GM18867 (cell line): ENCODE data around the gene CECR2.

Experiments used
- ATAC-seq: cut with Tn5 transposase; IDR thresholded peaks from one replicate; pipeline ENCODE4 v1.9.1; 2021; ENCODE audit warnings: mild to moderate bottlenecking, moderate library complexity; ENCODE audit not compliant: unreplicated experiment

CECR2 gene

GRCh38 chr22:17369439-17370025, at the start of gene CECR2:
Gene CECR2, plus strand, starts transcription at chr22:17369460. Its CDS starts 324 bp downstream, at chr22:17369784.
- no peak for ATAC-seq

DNA sequence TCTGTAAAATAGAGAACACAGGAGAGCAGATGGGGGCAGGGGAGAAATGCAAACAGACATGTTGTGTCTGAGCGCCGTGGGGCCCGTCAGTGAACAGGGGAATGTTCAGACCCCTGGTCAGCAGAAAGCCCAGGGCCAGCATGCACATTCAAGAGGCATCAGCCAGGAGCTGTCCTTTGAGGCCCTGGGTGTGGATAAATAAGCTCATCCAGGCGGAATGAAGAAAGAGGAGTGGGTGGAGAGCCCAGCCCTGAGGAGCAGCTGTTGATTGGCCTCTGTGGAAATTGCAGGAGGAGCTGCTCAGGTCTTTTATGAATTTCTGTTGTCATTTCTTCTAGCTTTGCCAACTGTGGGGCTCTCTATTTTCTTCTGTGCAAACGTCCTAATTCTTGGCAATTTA, 49.7 kb upstream of the CECR2 start:
- no peak for ATAC-seq

- ATAC-seq = no peak
These were observed 46.7 kb upstream of the CECR2 start for GRCh38 chr22:17322511-17322910.

DNA sequence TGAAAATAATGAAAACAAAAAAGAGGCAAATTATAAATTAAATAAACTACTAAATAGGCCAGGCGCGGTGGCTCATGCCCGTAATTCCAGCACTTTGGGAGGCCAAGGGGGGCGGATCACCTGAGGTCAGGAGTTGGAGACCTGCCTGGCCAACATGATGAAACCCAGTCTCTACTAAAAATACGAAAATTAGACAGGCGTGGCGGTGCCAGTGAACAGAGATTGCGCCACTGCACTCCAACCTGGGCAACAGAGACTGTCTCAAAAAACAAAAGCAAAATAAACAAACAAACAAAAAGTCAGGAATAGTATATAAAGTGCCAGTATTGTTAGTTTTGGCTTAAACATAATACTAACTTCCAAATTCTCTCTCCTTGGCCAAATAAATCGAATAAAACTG, 37.6 kb upstream of the CECR2 start:
- ATAC-seq = no peak

- ATAC-seq = no peak
These were observed 37.0 kb upstream of the CECR2 start for GRCh38 chr22:17332109-17332800.

GRCh38 chr22:17334059-17334458, 35.2 kb upstream of the CECR2 start:
- no peak for ATAC-seq

- no peak for ATAC-seq
These were observed 34.3 kb upstream of the CECR2 start for GRCh38 chr22:17334983-17335382.

DNA sequence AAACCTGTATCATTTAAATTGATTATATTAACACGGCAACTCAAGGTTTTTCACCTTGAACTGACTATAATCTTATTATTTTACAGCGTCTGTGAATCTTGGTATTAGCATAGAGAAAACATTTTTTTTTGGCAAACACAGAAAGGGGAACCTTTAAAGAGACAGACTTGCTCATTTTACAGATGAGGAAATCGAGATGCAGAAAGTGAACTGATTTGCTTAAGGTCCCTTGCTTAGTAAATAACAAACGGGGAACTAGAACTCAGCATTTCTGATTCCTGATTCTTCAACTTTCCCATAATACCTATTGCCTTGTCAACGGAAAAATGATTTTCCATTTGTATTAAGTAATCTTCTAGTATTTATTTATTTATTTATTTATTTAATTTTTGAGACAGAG, 33.2 kb upstream of the CECR2 start:
- ATAC-seq = no peak

- no peak for ATAC-seq
These were observed 31.6 kb upstream of the CECR2 start for GRCh38 chr22:17337639-17338038.

DNA sequence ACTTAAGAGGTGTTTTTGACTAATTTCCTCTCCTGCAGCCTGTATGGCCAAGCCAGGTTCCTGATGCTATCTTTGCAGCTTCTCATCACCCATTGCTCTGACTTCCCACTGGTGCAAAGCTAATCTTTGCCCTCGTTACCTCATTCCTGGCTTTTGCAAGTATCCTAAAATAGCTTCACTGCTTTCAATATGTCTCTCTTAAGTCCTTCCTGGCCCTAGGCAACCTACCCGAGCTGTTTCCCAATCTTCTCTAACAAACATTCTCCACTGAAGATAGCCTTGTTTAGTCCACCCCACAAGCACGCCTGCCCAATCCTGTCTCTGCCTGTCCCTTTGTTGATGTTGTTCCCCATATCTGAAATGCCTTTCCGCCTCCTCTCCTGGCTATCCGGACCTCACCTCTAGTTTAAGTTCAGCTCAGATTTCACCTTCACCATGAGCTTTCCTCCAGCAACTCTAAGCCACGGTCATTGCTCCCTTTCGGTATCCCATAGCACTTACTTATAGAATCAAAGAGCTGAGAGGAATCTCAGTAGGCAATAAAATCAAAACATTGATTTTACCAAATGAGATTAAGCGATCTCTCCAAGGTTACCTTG, 30.1 kb upstream of the CECR2 start:
- no peak for ATAC-seq

DNA sequence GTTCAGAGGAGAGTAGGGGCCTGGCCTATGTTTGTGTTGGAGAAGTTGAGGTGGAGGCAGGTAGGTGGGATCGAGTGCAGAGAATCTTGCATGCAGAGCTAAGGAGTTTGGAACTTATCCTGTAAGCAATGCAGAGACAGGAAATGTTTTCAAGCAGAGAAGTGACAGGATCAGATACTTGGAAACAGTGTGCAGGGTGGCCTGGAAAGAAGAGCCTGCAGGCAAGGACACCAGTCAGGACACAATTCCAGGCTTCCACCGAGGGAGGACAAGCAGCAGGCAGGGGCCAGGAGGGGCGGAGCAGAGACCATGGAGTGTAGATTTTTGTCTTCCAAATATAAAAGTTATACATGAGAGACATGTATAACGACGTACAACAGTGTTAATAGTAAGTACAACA, 26.9 kb upstream of the CECR2 start:
- no peak for ATAC-seq

- ATAC-seq = no peak
These were observed 25.5 kb upstream of the CECR2 start for GRCh38 chr22:17343766-17344165.

DNA sequence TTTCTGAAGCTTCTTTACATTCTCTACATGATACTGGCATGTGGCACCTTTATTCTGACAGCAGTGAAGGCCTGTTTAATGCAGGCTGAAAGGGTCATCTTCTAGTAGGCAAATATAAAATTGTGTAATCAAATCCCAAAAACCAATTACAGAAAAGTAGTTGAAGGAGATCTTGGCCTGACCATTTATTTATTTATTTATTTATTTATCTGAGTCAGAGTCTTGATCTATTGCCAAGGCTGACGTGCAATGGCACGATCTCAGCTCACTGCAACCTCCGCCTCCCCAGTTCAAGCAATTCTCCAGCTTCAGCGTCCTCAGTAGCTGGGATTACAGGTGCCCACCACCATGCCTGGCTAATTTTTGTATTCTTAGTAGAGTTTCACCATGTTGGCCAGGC, 22.7 kb upstream of the CECR2 start:
- ATAC-seq = no peak

GRCh38 chr22:17347724-17348123, 21.5 kb upstream of the CECR2 start:
- no peak for ATAC-seq

- no peak for ATAC-seq
These were observed 20.7 kb upstream of the CECR2 start for GRCh38 chr22:17348464-17349103.

DNA sequence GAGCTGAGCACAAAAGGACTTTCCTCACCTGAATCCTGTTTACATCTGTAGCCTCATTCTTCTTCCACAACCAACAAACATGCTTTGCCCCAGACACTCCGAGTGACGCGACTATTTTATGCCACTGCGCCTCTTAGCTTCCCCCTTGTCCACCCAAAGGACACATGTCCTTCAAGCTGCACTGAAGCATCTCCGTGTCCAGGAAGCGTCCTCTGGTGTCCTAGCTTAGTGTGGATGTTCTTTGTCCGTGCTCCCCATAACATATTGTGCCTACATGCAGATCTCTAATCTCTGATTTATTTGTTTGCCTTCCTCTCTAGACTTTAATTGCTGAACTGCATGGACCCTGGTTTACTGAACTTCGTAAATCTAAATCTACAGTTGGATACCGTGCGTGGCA, 20.1 kb upstream of the CECR2 start:
- ATAC-seq = no peak

DNA sequence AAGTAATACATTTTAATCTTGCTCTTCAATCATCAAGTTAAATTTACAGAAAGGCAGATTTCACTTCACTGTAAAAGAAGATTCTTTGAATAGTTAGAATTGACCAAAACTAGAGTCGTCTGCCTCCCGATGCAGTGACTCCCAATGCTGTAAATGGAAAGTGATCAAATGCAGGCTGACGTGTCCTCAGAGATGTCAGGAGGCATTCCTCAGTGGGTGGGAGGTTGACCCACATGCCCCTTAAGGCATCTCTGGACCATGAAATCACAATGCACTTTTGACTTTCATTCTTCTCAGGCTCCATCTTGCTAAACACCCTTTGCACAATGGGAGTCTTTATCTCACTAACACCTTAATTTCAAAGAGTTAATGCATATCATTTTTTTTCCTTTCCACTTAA, 19.0 kb upstream of the CECR2 start:
- no peak for ATAC-seq

DNA sequence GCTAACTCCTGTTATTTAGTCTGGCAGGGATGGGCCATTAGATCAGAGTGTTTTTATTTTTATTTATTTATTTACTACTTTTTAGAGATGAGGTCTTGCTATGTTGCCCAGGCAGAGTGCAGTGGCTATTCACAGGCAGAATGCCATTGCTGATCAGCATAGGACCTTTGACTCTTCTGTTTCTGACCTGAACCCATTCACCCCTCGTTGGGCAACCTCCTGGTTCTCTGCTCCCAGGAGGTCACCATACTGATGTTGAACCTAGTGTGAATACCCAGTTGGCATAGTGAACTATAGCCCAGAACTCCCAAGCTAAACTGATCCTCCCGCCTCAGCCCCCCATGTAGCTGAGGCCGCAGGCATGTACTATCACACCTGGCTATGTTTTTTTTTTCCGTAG, 16.5 kb upstream of the CECR2 start:
- ATAC-seq = no peak

DNA sequence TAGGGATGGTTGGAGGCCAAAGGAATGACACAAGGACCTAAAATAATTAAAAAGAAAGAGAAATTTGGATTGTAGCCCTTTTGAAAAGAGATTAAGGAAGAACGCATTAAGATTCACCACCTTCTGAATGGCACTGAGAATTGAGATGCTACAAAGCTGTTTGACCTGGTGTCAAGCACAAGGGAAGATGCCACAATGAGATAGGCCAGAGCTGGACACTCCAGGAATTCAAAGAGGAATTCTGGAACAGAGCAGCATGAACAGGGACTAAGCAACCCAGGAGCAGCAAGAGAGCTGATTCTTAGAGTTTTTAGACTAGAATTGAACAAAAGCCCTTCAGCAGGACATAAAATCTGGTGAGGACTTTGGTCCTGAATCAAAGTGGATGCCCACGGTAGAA, 11.6 kb upstream of the CECR2 start:
- no peak for ATAC-seq

- ATAC-seq = no peak
These were observed 10.8 kb upstream of the CECR2 start for GRCh38 chr22:17358415-17358814.

GRCh38 chr22:17359501-17359900, 9.8 kb upstream of the CECR2 start:
- no peak for ATAC-seq

DNA sequence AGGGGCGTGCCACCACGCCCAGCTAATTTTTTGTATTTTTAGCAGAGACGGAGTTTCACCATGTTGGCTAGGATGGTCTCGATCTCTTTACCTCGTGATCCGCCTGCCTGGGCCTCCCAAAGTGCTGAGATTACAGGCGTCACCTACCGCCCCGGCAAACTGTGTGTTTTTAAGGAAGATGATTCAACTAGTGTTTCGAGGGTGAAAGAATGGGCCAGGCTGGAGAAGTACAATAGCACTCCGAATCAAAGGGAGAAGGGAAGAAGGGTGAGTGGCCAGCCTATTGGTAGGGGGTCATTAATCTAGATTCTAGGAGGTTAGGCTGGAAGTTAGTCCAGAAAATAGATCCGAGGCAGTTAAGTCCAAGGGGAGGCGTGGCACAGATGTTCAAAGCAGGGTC, 2.9 kb upstream of the CECR2 start:
- ATAC-seq = no peak
